Prostate gland (tissue), 2 donors: ENCODE results near the gene CSNK2B. TPM values are rescaled to one million over a fixed set of nuclear protein-coding genes. Genes with fewer than 3 reads are reported as not detected.

Experiments used
- DNase-seq: peaks from one replicate; pipeline ENCODE4 v3.0.0-alpha.2; 2019; ENCODE audit warnings: low spot score
- H3K27ac ChIP-seq, 2 donors: fragments of 200-600 bp; sonication (generic); 2 replicates each; pipeline ENCODE4 v1.5.1; 2017 to 2019
- H3K27me3 ChIP-seq: fragments of 200-600 bp; sonication (generic); replicated peaks from 2 replicates; pipeline ENCODE4 v1.5.1; 2019; ENCODE audit not compliant: insufficient read depth
- H3K36me3 ChIP-seq, 2 donors: fragments of 200-600 bp; sonication (generic); 1 replicate in 1 of 2; 2 replicates in 1 of 2; pipeline versions ENCODE4 v1.5.1 to v1.8.1; 2017 to 2019
- H3K4me1 ChIP-seq: fragments of 200-600 bp; sonication (generic); replicated peaks from 2 replicates; pipeline ENCODE4 v1.5.1; 2019
- H3K4me3 ChIP-seq, 2 donors: fragments of 200-600 bp; sonication (generic); 2 replicates each; pipeline ENCODE4 v1.5.1; 2017 to 2019
- H3K9me3 ChIP-seq: fragments of 200-600 bp; sonication (generic); 2 replicates; pipeline ENCODE4 v1.5.1; 2017
- POLR2A ChIP-seq: fragments of 450-650 bp; IDR thresholded peaks from one replicate; pipeline ENCODE4 v1.6.1; 2016; ENCODE audit warnings: antibody characterized with exemption, mild to moderate bottlenecking
- POLR2AphosphoS5 ChIP-seq: sonication (generic); formaldehyde crosslinking; IDR thresholded peaks from one replicate; pipeline ENCODE4 v1.6.1; 2017; ENCODE audit warnings: antibody characterized with exemption
- WGBS: methylation state at CpG from one replicate; pipeline ENCODE4 v1.1.5; 2018; 5-methylcytosine and 5-hydroxymethylcytosine counted together
- intact Hi-C: fragments of 100-400 bp; cut with DNase I; formaldehyde crosslinking; loops from one replicate; pipeline ENCODE4 v1.14.2; 2022
- microRNA-seq: library from miRNA; unstranded; fragments of <30 nt; microRNA quantifications from one replicate; pipeline ENCODE4, GENCODE V29; 2016
- small RNA-seq, 2 donors: library from RNA; depleted of rRNA; stranded (forward); fragments of <200 nt; gene quantifications; one replicate each; pipeline ENCODE3, GENCODE V24; 2016
- total RNA-seq, 2 donors: library from RNA; depleted of rRNA; stranded (reverse); fragments of >200 nt; gene quantifications; one replicate each; pipeline ENCODE4 v1.1.0, GENCODE V29; 2016
- TF ChIP-seq, protein P1 (sequence below), 4 experiments: fragments of 200-600 bp in 2 of 4; fragments of 450-650 bp in 2 of 4; sonication (generic) in 2 of 4; IDR thresholded peaks; 1 replicate in 3 of 4; 2 replicates in 1 of 4; pipeline ENCODE4 v1.5.1; 2016 to 2019; ENCODE audit warnings: antibody characterized with exemption in 4 of 4, mild to moderate bottlenecking in 2 of 4, moderate library complexity in 2 of 4

Gene CSNK2B
- total RNA-seq, 2 donors from 2014 or later = 214 to 285 TPM

GRCh38 chr6:31715022-31715958 lies 49.4 kb downstream of the CSNK2B start, which contains the start of gene LY6G6D:
TSS of gene LY6G6D (plus strand) at chr6:31715348. CDS start at chr6:31715356, 8 bp downstream.
- no peaks in the 10 kb centered on the region for H3K36me3 ChIP-seq
- peak within 1 kb of the TSS; percentile 57 to 62 for H3K27ac ChIP-seq
- no peak within 1 kb of the TSS for H3K4me3 ChIP-seq
- no peak for DNase-seq
- no peak for TF ChIP-seq POLR2AphosphoS5
- TF ChIP-seq POLR2A = no peak
- TF ChIP-seq, protein P1, sequence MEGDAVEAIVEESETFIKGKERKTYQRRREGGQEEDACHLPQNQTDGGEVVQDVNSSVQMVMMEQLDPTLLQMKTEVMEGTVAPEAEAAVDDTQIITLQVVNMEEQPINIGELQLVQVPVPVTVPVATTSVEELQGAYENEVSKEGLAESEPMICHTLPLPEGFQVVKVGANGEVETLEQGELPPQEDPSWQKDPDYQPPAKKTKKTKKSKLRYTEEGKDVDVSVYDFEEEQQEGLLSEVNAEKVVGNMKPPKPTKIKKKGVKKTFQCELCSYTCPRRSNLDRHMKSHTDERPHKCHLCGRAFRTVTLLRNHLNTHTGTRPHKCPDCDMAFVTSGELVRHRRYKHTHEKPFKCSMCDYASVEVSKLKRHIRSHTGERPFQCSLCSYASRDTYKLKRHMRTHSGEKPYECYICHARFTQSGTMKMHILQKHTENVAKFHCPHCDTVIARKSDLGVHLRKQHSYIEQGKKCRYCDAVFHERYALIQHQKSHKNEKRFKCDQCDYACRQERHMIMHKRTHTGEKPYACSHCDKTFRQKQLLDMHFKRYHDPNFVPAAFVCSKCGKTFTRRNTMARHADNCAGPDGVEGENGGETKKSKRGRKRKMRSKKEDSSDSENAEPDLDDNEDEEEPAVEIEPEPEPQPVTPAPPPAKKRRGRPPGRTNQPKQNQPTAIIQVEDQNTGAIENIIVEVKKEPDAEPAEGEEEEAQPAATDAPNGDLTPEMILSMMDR (IDR thresholded peaks at IDR 0.05) = no peak
- H3K27me3 ChIP-seq = no peaks in the 10 kb centered on the region
- 39% methylated on average over 16 of the region's 16 CpGs for WGBS
- intact Hi-C loops = no loop called here
- no peaks in the 10 kb centered on the region for H3K9me3 ChIP-seq
- H3K4me1 ChIP-seq = peaks cover 19% of the 10 kb centered on the region

DNA sequence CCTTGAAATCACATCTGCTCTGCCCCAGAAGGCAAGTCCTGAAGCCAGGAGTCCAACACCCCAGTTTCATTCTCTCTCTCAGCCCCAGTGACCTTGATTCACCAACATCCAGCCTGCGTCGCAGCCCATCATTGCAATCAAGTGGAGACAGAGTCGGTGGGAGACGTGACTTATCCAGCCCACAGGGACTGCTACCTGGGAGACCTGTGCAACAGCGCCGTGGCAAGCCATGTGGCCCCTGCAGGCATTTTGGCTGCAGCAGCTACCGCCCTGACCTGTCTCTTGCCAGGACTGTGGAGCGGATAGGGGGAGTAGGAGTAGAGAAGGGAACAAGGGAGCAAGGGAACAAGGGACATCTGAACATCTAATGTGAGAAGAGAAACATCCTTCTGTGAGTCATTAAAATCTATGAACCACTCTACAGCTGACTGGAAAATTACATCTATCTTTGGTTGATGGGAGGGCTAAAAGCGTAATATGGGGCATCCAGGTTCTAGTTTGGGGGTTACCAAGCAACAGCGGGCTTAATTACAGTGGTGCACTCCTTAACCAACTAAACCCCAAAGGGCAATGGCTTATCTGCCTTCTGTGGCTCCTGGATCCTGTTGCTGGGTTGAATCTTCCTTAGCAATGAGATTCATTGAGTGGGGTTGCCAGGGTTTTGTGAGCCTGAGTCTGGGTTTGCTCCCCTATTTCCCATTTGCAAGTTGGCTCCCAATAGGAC lies 51.8 kb downstream of the CSNK2B start:
- intact Hi-C loops = no loop called here
- no peak for DNase-seq
- Histone ChIP-seq H3K9me3 (no peaks in the 10 kb centered on the region), H3K27ac (peak overlapping the region; percentile 34 to 65), H3K4me3 (no peak overlapping the region), H3K4me1 (peaks cover 19% of the 10 kb centered on the region), H3K36me3 (no peaks in the 10 kb centered on the region), H3K27me3 (no peaks in the 10 kb centered on the region)
- 62% methylated on average over 10 of the region's 10 CpGs for WGBS
- TF ChIP-seq POLR2AphosphoS5 = peak; percentile 23
- TF ChIP-seq POLR2A = no peak
- TF ChIP-seq, protein P1 (IDR thresholded peaks at IDR 0.05) = peak in 1 of 4 experiments; percentile 43

DNA sequence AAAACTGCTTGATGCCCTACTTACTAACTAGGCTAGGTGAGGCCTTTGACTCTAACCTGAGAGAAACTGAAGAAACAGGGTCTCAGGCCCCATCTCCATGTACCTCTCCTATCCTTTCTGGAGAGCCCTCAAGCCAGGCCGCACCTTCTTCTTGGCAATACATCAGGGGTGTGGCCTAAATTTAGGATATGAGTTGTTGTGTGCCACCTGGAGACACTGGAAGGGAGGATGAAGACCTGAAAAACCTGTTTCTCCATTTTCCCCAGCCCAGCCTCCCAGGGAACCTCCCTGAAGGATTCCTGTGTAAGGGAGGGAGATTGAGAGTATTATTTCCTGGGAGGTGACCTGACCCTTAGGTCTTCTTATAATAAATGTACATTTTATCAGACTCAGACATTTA lies 52.4 kb downstream of the CSNK2B start:
- Histone ChIP-seq H3K36me3 (no peaks in the 10 kb centered on the region), H3K4me3 (no peak overlapping the region), H3K27ac (peak overlapping the region; percentile 64 to 65), H3K9me3 (no peaks in the 10 kb centered on the region), H3K4me1 (peaks cover 19% of the 10 kb centered on the region), H3K27me3 (no peaks in the 10 kb centered on the region)
- peak; percentile 88 for DNase-seq
- 47% methylated on average over 1 of the region's 1 CpG for WGBS
- peak; percentile 94 for TF ChIP-seq POLR2AphosphoS5
- TF ChIP-seq, protein P1 (IDR thresholded peaks at IDR 0.05) = no peak
- intact Hi-C loops = no loop called here

DNA sequence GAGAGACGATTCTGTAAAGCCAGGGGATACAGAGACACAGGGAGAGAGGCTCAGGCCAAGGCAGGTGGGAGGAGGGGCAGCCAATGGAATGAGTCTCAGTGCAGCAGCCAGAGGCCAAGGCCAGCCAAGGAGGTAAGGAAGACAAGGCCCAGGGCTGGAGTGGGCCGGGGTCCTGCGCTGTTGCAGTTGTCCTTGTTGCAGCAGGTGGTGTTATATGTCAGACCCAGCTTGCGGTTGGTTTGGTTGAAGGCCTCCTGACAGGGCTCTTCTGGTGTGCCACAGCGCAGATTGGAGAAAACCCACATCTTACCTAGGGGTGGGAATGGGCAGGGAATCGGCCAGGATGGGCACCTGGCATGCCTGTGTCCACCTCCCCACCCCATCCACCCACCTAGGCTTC lies 53.1 kb downstream of the CSNK2B start:
- no peaks in the 10 kb centered on the region for H3K27me3 ChIP-seq
- intact Hi-C loops = no loop called here
- 81% methylated on average over 6 of the region's 6 CpGs for WGBS
- TF ChIP-seq, protein P1 (IDR thresholded peaks at IDR 0.05) = no peak
- TF ChIP-seq POLR2AphosphoS5 = no peak
- no peak for TF ChIP-seq POLR2A
- H3K36me3 ChIP-seq = no peaks in the 10 kb centered on the region
- no peaks in the 10 kb centered on the region for H3K9me3 ChIP-seq
- peak overlapping the region; percentile 64 to 65 for H3K27ac ChIP-seq
- peaks cover 15% of the 10 kb centered on the region for H3K4me1 ChIP-seq
- DNase-seq = no peak
- no peak overlapping the region for H3K4me3 ChIP-seq

Small RNA genes lying within 50 kb of the gene (microRNA-seq; reads per million reads assigned to microRNA genes)
- gene MIR4646 = 0.92 reads per million, percentile 7 among the genes with 10 or more reads in this experiment
- gene MIR6832 = 0.25 reads per million

Small RNA genes lying within 50 kb of the gene (small RNA-seq; reads per million reads assigned to genes)
- 0 reads per million in 2 donors for gene LY6G6D
- gene MIR4646 = 0 reads per million in 2 donors
- 0 to 0.10 reads per million in 2 donors for gene MIR6832
- 0 reads per million in 2 donors for gene RF00019
- gene SNORA38 = 6.6 to 11.1 reads per million in 2 donors

Other genes starting within 250 kb of the CSNK2B start
- gene MICB, start 167.9 kb upstream of the CSNK2B start, total RNA-seq = 1 to 10 TPM; 1.3 to 5.5 TPM
- not detected for gene MCCD1, start 137.1 kb upstream of the CSNK2B start, total RNA-seq
- gene DDX39B, start 124.1 kb upstream of the CSNK2B start, total RNA-seq = 100 to 1,000 TPM; 227 to 390 TPM
- gene ATP6V1G2, start 119.5 kb upstream of the CSNK2B start, total RNA-seq = under 1 TPM; 0.36 to 0.74 TPM
- 10 to 100 TPM; 38.0 to 48.7 TPM for gene NFKBIL1, start 118.5 kb upstream of the CSNK2B start, total RNA-seq
- gene LTA, start 93.8 kb upstream of the CSNK2B start, total RNA-seq = 1 to 10 TPM in 1 of 2 donors, not detected in 1; 1.2 TPM
- under 1 TPM in 1 of 2 donors, not detected in 1; 0.23 TPM for gene TNF, start 90.5 kb upstream of the CSNK2B start, total RNA-seq
- gene LTB, start 83.7 kb upstream of the CSNK2B start, total RNA-seq = under 1 TPM in 1 of 2 donors, not detected in 1; 0.97 TPM
- 1 to 10 TPM in 1 of 2 donors, not detected in 1; 3.1 TPM for gene LST1, start 79.8 kb upstream of the CSNK2B start, total RNA-seq
- gene NCR3, start 73.1 kb upstream of the CSNK2B start, total RNA-seq = not detected
- gene AIF1, start 50.8 kb upstream of the CSNK2B start, total RNA-seq = 10 to 100 TPM; 11.1 to 14.6 TPM
- gene PRRC2A, start 45.4 kb upstream of the CSNK2B start, total RNA-seq = 100 to 1,000 TPM; 129 to 247 TPM
- gene BAG6, start 13.4 kb upstream of the CSNK2B start, total RNA-seq = 100 to 1,000 TPM; 261 to 537 TPM
- gene APOM, start 10.2 kb upstream of the CSNK2B start, total RNA-seq = 1 to 10 TPM; 1.6 to 6.8 TPM
- gene C6orf47, start 5.3 kb upstream of the CSNK2B start, total RNA-seq = 10 to 100 TPM; 25.5 to 30.1 TPM
- 10 to 100 TPM; 19.7 to 28.1 TPM for gene GPANK1, start 1.1 kb upstream of the CSNK2B start, total RNA-seq
- gene LY6G5B, start 3.9 kb downstream of the CSNK2B start, total RNA-seq = 10 to 100 TPM in 1 of 2 donors, 1 to 10 TPM in 1; 1.8 to 13.0 TPM
- gene LY6G5C, start 15.0 kb downstream of the CSNK2B start, total RNA-seq = 1 to 10 TPM; 1.6 to 2.6 TPM
- 10 to 100 TPM; 78.1 to 83.6 TPM for gene ABHD16A, start 37.2 kb downstream of the CSNK2B start, total RNA-seq
- gene LY6G6F, start 40.8 kb downstream of the CSNK2B start, total RNA-seq = 1 to 10 TPM in 1 of 2 donors, not detected in 1; 3.7 TPM
- not detected for gene LY6G6D, start 49.3 kb downstream of the CSNK2B start, total RNA-seq
- not detected for gene LY6G6C, start 55.7 kb downstream of the CSNK2B start, total RNA-seq
- under 1 TPM in 1 of 2 donors, not detected in 1; 0.74 TPM for gene MPIG6B, start 57.3 kb downstream of the CSNK2B start, total RNA-seq
- 10 to 100 TPM; 73.3 to 83.7 TPM for gene DDAH2, start 63.2 kb downstream of the CSNK2B start, total RNA-seq
- 100 to 1,000 TPM; 224 to 331 TPM for gene CLIC1, start 70.5 kb downstream of the CSNK2B start, total RNA-seq
- 10 to 100 TPM; 10.5 to 72.4 TPM for gene MSH5, start 73.9 kb downstream of the CSNK2B start, total RNA-seq
- gene SAPCD1, start 96.6 kb downstream of the CSNK2B start, total RNA-seq = 10 to 100 TPM in 1 of 2 donors, 1 to 10 TPM in 1; 1.9 to 15.7 TPM
- gene VWA7, start 111.2 kb downstream of the CSNK2B start, total RNA-seq = 10 to 100 TPM in 1 of 2 donors, 1 to 10 TPM in 1; 2.7 to 13.0 TPM
- gene VARS1, start 129.7 kb downstream of the CSNK2B start, total RNA-seq = 10 to 100 TPM; 38.5 to 49.9 TPM
- 10 to 100 TPM; 51.9 to 52.5 TPM for gene LSM2, start 140.9 kb downstream of the CSNK2B start, total RNA-seq
- gene HSPA1L, start 149.2 kb downstream of the CSNK2B start, total RNA-seq = 1 to 10 TPM; 1.5 to 8.5 TPM
- 100 to 1,000 TPM; 230 to 440 TPM for gene HSPA1A, start 149.5 kb downstream of the CSNK2B start, total RNA-seq
- 100 to 1,000 TPM; 331 to 360 TPM for gene HSPA1B, start 161.7 kb downstream of the CSNK2B start, total RNA-seq
- gene NEU1, start 196.7 kb downstream of the CSNK2B start, total RNA-seq = 100 to 1,000 TPM in 1 of 2 donors, 10 to 100 TPM in 1; 88.4 to 117 TPM
- 100 to 1,000 TPM; 125 to 332 TPM for gene SLC44A4, start 212.9 kb downstream of the CSNK2B start, total RNA-seq
- 10 to 100 TPM; 53.6 to 92.8 TPM for gene EHMT2, start 231.6 kb downstream of the CSNK2B start, total RNA-seq
- 1 to 10 TPM; 3.8 to 4.1 TPM for gene ZBTB12, start 236.0 kb downstream of the CSNK2B start, total RNA-seq